Stimulated activated CD8-positive, alpha-beta memory T cell treated with anti-CD3 and anti-CD28 coated beads, Interleukin-7, amount 100 ng/mL, for 24 hours (primary cell): ENCODE data around the gene PPP2R3A.
A peak's percentile ranks its signal among the peaks of the same experiment; 100 is the strongest.
"Not testable (repeated sequence)": the region's sequence is repeated elsewhere in the genome, so short reads cannot be mapped to it uniquely, and the experiment has no call there.

Experiments used
- DNase-seq: peaks from one replicate; pipeline ENCODE4 v3.0.0-alpha.2; 2020; ENCODE audit warnings: low read depth

Gene PPP2R3A

DNA sequence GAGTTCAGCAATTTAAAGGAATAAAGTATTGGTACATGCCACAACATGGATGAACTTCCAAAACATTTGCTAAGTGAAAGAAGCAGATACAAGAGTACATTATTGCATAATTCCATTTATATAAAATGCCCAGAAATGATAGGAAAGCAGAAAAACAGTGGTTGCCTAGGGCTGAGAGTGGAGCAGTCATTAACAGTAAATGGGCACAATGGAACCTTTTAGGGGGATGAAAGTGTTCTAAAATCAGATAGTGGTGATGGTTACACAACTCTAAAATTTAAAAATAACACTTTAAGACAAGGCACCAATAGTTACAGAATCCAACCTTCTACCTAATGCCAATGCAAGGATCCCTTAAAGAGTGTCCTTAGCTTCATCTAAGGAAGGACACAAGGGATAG, 196.0 kb downstream of the PPP2R3A start:
- DNase-seq, result no peak

DNA sequence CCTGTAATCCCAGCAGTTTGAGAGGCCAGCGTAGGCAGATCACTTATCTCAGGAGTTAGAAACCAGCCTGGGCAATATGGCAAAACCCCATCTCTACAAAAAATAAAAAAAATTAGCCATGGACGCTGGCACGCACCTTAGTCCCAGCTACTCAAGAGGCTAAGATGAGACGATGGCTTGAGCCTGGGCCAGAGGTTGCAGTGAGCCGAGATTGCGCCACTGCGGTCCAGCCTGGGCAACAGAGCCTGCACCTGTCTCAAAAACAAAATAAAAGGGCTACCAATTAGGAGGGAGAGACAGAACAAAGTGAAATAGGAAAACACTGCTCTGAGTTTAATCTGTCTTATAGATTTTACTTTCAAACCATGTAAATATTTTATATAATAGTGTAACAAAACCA, 196.8 kb downstream of the PPP2R3A start:
- DNase-seq, result no peak

DNA sequence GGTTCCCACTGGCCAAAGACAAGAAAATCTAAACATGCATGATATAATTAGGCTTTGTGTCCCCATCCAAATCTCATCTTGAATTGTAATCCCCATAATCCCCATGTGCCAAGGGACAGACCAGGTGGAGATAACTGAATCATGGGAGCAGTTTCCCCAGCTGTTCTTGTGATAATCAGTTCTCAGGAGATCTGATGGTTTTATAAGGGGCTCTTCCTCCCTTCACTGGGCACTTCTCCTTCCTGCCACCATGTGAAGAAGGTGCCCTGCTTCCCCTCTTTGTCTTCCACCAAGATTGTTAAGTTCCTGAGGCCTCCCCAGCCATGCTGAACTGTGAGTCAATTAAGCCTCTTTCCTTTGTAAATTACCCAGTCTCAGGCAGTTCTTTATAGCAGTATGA, 198.1 kb downstream of the PPP2R3A start:
- not testable (repeated sequence) for DNase-seq

DNA sequence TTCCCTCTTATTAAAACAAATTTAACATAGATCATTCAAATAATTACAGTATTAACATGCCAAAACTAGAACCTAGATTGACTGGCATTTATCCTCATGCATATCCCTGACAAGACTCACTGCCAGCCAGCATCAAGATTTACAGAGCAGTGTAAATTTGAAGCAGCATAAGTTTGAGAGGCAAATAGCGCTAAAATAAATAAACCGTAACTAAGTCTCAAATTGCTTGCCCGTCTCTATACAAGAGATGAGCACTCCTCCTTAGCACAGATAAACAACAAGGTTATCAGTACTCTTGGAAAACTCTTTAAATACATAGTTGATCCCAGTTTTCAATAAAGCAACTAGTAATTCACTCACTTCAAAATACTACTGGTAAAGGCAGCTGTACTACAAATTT, 201.0 kb downstream of the PPP2R3A start:
- no peak for DNase-seq

DNA sequence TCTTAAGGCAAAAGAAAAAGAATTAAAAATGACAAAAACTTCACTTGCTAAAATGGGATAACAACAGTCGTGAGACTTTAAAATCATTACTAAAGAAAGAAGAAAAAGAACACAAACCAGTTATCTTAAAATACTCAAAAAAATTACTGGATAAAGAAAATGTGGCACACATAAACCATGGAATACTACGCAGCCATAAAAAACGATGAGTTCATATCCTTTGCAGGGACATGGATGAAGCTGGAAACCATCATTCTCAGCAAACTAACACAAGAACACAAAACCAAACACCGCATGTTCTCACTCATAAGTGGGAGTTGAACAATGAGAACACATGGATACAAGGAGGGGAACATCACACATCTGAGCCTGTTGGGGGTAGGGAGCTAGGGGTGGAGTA, 202.7 kb downstream of the PPP2R3A start:
- not testable (repeated sequence) for DNase-seq

DNA sequence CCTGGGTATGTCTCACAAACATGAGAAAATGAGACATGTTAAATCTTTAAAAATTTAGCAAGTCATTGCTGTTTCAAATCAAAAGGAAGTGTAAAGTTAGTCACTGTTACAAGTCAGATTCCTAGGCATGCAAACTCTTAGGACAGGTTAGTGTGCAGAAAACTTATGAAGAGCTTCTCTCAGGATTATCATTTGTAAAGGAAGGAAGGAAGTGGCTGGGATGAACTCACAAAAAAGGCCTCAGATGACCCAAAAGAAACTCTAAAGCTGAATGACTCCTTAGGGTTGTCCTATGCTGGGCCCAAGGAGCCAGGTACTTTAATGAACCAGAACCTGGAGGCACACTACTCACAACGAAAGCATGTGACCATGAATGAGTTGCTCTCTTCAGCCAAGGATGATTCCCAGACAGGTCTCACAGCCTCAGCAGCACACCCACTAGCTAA, 205.6 kb downstream of the PPP2R3A start:
- DNase-seq, result no peak

DNA sequence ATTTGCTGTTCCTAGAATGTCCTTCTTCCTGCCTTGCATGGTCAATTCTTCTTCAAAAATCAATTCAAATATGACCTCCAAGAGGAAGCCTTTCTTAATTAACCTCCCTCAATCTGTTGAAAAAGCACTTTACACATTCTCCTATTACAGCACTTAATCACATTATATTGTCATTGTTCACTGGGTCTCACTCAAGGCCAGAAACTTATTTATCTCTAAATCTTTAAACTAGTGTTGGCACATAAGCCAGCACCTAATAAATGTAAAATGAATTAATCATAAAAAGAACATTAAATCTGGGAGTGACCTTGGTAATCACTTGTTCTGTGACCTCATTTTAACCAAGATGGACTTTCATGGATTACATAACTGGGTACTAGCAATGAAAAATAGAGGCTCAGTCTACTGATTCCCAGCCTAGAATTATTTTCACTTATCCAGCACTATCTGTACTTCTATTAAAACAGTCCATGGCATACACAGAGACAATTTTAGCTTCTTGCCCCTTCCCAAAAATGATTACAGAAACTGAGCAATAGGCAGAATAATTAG, 208.5 kb downstream of the PPP2R3A start:
- no peak for DNase-seq

DNA sequence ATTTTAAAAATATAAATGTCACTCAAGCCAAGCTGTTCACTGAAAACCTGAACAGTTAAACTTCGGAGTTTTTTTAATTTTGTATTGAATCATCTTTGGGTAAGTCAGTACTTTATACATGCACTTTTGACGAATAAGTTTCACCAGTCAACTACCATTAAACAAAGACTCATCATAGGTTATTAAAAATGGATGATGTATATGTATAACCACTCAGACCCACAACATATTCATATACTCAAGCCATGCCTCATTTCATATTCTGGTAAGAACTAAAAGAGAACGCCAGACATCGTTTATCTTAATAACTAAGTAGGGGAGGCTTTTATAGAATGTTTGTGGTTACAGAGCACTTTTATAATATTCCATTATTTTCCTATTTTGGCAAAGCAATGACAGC, 212.3 kb downstream of the PPP2R3A start:
- DNase-seq, result no peak

DNA sequence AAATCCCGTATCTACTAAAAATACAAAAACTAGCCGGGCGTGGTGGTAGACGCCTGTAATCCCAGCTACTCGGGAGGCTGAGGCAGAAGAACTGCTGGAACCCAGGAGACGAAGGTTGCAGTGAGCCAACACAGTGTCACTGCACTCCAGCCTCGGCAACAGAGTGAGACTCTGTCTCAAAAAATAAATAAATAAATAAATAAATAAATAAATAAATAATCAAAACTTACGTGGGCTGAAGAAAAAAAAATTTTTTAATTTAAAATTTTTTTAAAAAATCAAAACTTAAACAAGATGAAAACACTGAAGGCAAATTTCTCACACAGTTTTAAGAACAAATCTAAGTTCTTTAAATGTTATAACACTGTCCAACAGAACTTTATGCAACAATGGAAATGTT, 216.2 kb downstream of the PPP2R3A start:
- no peak for DNase-seq

DNA sequence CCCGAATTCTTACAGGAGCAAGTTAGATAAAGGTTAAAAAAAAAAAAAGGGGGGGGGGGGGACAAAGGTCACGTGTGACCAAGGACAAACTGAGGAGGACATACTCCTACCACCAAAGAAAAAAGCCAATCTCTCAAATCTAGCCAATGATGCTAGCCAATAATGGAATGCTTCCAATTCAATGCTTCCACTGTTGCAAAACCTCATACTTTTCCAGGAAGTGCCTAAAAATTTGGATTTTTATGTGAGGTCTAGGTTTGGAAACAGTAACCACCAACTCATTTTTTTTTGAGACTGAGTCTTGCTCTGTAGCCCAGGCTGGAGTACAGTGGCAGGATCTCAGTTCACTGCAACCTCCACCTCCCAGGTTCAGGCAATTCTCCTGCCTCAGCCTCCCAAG, 219.2 kb downstream of the PPP2R3A start:
- DNase-seq, result no peak

DNA sequence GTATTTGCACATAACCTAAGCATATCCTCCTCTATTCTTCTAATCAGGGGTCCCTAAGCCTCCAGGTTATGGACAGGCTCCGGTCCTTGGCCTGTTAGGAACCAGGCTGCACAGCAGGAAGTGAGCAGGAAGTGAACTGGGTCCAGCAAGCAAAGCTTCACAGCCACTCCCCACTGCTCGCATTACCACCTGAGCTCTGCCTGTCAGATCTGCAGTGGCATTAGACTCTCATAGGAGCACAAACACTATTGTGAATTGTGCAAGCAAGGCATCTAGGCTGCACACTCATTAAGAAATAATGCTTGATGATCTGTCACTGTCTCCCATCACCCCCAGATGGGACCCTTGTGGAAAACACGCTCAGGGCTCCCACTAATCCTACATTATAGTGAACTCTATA, 220.8 kb downstream of the PPP2R3A start:
- DNase-seq, result no peak

DNA sequence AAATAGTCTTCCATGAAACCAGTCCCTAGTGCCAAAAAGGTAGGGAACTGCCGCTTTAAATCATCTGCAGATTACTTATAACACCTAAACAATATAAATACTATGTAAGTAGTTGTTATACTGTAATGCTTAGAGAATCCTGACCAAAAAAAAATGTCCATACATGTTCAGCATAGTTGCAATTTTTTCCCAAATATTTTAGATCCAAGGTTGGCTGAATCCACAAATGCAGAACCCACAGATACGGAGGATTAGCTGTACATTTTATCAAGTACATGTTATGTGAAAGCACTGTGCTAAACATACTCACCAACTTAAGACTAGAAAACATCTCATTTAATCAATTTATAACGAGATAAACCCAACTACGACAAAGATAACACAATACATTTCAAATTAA, 221.3 kb downstream of the PPP2R3A start:
- no peak for DNase-seq

DNA sequence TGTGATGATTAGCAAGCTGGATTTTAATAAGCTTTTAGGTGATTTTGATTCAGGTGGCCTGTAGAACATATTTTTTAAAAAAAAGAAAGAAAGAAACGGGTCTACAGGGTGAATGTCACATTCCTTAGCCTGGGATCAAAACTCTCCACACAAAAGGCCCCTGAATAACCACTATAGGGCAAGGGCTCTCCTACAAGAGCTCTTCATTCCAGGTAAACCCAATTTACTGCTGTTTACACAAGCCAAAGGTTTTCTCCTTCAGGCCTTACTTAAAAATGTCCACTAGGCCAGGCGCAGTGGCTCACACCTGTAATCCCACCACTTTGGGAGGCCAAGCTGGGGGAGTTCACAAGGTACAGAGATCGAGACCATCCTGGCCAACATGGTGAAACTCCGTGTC, 222.3 kb downstream of the PPP2R3A start:
- DNase-seq, result no peak

DNA sequence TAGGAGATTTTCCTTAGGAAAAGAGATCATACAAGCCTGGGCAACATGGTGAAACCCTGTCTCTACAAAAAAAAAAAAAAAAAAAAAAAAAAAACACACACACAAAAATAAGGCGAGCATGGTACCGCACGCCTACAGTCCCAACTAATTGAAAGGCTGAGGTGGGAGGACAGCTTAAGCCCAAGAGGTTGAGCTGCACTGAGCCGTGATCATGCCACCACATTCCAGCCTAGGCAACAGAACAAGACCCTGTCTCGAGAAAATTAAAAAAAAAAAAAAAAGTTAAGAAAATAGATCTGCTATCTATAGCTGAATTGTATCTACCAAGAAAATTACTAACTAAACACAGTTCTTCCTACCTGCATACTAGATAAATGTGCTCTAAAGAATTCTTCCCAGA, 223.5 kb downstream of the PPP2R3A start:
- no peak for DNase-seq

DNA sequence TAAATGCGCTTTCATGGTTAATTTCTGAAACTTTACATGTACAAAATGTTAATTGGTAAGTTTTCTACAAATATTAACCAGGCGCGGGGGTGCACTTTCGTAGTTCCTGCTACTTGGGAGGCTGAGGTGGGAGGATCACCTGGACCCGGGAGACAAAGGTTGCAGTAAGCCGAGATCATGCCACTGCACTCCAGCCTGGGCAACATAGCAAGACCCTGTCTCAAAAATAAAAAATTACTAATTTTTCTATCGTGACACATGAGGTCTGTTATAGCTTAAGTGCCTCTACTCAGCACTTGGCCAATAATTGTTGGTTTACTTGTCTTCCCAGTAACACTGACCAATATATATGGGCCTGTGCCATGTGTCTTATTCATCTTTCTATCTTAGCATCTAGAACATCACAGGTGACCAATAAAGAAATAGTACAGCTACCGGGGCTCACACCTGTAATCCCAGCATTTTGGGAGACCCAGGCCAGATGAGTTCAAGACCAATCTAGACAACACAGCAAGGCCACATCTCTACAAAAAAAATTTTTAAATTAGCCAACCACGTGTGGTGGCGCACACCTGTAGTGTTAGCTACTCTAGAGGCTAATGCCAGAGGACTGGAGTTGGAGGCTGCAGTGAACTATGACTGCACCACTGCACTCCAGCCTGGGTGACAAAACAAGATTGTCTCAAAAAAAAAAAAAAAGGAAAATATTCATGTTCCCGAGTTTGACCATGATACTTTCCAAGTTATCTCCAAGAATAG, 224.5 kb downstream of the PPP2R3A start:
- no peak for DNase-seq

DNA sequence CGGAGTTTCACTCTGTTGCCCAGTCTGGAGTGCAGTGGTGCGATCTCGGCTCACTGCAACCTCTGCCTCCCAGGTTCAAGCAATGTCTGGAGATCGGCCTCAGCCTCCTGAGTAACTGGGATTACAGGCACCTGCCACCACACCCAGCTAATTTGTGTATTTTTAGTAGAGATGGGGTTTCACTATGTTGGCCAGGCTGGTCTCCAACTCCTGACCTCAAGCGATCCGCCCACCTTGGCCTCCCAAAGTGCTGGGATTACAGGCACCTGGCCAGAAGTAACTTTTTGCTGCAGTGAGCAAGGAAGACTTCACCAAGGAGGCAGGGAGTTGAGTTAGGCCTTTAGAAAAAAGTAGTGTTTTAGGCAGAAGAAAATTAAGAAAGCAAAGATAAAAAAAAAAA, 226.7 kb downstream of the PPP2R3A start:
- DNase-seq, result not testable (repeated sequence)

DNA sequence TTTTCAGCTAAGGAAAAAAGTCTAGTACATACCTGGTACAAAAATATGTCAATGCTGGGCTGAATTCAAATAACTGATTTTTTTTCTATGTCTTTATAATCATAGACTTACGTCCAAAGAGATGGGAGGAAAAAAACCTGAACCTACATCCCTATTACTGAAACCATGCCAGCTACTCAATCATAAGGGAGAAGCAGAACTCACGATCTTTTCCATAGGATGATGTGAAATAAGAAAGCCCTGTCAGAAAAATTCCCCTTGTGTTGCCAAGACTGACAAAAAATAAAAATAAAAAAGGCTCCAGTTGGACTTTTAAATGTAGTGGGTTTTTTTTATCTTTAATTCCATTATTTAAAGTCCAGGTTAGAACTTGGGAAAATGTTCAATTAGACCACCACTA, 227.3 kb downstream of the PPP2R3A start:
- no peak for DNase-seq

DNA sequence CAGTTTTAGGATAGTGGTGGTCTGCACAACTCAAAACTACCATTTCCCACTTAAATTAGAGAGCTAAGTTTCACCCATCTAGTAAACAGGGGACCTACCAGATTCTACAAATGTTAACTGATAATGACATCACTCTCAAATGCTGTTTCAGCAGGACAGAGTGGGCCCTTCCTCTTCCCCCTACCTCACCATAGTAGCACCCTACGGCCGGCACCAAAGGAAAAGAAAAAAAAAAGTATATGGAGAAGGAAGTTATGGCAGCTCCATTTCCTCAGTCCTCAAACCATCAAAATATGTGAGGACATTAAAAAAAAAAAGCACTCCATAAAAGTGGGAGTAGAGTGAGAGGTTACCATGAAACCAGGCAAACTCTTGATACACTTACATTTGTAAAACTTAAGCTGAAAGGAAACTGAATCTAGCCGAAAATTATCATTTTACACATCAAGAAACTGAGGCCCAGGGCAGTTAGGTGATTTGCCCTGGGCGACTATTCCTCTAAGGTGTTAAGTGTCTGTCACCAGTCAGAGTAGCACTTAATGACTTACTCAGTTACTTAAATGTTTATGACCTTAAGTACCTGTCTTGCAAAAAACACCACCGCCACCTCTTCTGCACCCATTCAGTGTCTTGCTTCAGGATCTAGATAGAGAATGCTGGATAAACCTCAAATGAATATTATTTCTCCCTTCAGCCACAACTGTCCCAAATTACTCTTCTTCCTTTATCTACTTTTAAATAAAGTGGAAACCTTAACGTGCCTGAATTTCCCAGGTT, 227.9 kb downstream of the PPP2R3A start:
- DNase-seq, result no peak

DNA sequence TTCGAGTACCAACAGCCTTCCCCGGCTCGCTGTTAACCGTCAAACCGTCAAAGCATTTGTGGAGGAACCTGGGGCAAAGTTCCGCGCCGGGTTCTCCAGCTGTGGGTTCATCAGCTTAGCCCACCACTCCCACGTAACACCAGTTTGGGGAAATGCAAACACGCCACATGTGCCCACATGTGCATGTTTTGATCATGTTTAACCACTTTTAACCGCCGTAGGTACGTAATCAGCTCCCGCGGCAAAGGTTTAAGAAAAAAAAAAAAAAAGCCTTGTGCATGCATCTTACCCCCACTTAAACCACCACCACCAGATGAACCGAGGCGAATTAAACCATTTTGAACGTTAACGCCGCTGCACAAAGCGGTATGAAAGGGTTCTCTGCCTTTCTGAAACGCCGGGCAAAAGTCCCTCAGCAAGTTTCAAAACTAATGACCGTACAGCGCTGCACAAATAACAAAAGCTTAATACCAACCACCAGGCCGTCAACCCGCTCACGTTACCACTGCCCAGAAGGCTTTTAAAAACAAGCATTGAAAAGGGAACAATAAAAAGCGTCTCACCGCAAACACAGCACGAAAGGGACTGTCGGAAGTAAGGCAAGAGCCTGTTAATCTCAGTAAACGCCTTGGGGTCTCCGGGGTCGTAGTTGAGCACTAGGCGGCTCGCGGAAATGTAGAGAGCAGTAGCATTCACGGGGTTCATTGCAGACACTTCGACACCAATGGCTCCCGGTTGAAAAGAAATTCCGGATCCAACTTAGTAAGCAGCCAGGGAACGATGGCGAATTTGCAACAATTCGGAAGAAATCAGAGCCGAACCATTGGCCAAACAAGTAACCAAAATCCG, 229.1 kb downstream of the PPP2R3A start:
- peak; percentile 52 for DNase-seq

DNA sequence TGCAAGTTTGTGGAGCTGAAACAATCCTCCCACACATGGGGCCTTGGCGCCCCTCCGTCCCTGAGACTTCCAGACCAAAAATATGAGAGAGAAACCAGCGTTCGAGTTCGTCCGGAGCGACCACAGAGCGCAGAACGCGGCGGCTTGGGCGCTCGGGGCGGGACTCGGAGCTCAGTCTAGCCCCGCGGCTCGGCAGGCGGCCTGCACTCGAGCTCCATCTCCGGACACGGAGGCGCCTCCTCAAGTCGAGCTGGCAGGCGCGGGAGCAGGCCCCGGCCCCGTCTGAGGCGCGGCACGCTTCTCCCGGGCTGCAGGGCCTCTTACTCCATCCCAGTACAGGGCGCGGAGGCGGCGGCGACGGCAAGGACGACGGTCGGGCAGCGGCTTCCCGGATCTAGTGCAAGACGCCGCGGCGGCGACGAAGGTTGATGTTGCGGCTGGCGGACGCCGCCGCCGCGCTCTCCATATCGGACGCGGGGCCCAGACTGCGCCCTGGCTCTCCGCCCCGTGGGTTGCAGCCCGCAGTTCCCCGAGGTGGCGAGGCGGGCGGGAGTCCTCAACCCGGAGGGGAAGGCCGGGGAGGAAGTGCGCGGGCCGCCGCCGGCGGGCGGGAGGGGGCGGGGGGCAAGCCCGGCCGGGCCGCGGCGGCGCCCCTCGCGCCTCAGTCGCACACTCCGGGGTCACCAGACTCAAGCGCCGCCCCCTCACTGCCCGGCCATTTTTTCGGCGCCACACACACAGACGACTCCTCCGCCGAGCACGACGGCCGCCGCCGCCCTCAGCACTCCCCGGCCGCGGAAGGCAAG, 229.9 kb downstream of the PPP2R3A start:
- DNase-seq, result peak; percentile 48

DNA sequence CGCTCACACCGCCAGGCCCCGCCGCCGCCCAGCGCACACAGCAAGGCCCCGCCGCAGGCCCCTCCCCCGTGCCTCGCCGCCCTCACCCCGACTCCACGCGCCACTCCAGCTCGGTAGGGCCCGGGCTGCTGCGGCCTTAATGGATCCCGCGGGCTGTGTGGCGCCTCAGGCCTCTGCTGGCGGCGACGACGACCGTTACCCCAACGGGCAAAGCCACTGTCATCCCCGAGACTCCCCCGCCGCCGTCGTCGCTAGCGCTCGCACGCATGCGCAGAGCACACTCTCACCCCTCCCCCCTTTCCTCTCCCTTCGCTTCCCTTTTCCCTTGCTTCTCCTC, 230.5 kb downstream of the PPP2R3A start, which contains the start of gene MSL2:
MSL2 (minus strand) TSS at position 272 of the 337 bp plus-strand sequence. CDS start 1,222 bp downstream, outside the sequence.
- DNase-seq, result no peak
